8988T (cell line): Measurements from ENCODE around the gene EIF4EBP2.
A peak's percentile ranks its signal among the peaks of the same experiment; 100 is the strongest.

Experiments used
- DNase-seq: peaks from one replicate; pipeline ENCODE4 v3.0.0; 2011

EIF4EBP2 gene

DNA sequence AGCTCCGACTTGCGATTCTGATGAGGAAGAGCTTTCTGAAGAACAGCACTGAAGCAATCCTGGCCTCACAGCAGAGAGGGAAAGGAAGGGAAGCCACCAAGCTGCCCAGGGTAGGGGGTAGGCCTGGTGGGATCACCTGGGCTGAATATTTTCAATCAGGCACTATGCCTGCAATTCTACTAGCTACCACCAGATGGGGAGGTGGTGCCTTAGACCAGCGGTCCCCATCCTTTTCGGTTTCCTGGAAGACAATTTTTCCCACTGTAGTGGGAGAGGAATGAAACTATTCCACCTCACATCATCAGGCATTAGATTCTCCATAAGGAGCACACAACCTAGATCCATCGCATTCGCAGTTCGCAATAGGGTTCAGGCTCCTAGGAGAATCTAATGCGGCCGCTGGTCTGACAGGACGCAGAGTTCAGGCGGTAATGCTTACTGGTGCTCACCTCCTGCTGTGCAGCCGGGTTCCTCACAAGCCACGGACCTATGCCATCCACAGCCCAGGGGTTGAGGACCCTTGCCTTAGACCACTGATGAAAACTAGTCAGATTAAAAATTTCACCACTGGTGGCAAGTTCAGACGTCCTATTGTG, 24.3 kb upstream of the EIF4EBP2 start:
- no peak for DNase-seq

DNA sequence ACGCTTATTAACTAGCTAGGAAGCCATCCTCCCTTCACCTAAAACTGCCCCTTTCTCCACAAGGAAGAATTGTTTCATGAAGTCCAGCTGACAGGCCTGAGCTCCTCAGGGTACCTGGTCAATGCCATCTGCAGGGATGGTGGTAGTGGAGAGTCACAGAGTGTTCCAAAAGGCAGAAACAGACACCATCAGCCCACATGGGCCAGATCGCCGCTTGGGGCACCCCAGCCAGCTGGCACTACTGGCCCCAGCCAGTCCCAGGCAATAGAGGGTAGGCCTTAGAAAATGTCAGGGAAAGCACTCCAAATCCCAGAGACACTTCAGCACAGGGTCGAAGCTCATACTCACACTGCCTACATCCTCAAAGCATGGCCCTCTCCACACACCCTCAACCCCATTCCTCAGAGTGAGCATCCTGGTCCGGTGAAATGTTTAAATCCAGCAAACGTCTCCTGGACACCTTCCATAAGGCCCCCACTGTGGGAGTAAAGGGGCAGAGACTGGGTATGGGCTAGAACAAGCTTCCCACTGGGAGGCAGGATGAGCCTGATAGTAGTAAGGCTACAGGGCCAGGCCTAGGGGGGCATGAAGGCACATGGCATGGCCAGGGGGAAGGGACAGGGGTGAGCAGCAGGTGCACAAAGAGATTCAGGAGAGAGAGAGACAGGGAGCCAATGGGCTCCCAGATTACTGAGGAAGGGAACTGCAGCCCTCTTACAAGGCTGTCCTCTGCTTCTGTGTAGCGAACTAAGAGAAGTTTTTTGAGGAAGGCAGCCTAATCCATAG, 23.4 kb upstream of the EIF4EBP2 start:
- no peak for DNase-seq

DNA sequence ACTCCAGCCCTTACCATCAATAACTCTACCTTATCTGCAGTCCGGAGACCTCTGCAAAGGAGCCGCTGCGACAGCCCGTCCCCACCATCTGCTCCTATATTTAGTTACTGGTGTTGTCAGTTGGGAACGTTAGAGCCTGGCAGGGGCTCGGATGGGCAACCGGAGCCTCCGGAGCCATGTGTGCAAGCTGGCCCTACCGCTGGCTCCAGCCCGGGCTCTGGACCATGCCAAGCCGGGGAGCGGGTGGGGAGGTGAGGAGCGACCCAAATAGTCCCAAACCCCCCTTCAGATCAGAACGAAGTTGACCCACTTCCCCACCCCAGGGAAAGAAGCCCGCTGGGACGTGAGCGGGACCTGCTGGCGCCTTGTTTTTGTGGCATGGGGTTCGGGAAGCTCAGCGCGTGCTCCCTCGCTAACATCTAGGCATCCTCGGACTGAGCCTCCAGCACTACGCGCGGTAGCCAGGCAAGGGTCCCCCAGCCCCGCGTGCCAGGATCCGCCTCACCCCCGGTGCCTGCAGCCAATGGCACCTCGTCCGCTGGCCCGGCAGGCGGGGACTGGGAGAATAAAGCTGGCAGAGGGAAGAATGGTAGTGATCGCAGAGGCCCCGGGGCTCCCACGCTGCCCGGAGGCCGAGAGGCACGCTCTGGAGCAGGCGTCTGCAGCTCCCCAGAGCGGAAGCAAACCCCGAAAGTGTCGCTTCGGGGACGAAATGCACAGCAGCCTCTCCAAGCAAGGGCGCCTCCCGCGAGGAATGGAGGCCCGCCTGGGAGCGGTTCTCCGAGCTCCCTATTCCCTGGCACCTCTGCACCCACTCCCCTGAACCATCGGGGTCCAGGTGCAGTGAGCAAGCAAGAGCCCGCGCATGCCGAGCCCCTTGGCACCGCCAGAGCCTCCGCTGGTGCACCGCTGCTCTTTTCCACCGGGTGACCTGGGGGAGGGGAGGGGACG, 22.2 kb upstream of the EIF4EBP2 start:
- DNase-seq: peak; percentile 67

DNA sequence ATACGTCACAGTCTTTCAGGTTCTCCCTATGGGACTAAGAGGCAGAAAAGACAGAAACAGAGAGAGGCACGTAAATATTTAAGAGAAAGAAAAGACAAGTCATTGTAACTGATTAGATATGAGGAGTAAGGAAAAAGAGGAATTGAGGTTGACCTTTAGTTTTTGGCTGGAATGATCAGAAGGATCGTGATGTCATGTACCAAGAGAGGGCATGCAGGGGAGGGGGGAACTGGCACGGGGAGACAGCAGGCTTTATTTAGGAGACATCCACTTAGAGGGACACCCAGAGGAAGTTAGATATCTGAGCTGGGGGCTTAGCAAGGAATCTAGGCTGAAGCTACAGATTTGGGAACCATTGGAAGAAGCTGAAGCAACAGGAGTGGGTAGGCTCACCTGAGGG, 12.3 kb upstream of the EIF4EBP2 start:
- DNase-seq: no peak

DNA sequence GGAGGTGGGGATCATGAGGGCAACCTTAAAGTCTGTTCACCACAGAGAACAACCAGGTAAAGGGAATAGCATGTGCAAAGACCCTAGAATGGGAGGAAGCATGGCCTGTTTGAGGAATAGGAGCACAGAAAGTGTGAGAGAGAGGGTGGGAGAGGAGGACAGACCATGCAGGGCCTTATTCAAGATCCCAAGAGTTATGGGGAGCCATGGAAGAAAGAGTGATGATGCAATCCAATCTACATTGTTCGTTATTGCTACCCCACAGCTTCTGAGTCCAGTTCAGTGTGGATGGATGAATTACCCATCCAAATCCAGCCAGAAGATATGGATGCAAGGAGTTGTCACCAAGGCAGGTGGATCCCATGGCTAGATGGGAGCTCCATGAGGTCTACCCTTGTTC, 7.8 kb upstream of the EIF4EBP2 start:
- no peak for DNase-seq

DNA sequence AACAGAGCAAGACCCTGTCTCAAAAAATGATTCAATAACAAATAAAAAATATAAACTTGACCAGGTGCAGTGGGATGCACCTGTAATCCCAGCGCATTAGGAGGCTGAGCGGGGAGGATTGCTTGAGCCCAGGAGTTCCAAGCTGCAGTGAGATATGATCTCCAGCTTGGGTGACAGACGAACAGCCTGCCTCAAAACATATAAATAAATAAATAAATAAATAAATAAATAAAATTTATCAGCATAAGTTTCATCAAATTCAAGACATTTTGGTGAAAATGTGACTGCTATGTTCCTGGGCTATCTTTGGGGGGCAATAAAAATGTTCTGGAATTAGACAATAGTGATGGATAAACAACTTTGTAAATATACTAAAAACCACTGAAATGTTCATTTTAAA, 4.8 kb upstream of the EIF4EBP2 start:
- no peak for DNase-seq

DNA sequence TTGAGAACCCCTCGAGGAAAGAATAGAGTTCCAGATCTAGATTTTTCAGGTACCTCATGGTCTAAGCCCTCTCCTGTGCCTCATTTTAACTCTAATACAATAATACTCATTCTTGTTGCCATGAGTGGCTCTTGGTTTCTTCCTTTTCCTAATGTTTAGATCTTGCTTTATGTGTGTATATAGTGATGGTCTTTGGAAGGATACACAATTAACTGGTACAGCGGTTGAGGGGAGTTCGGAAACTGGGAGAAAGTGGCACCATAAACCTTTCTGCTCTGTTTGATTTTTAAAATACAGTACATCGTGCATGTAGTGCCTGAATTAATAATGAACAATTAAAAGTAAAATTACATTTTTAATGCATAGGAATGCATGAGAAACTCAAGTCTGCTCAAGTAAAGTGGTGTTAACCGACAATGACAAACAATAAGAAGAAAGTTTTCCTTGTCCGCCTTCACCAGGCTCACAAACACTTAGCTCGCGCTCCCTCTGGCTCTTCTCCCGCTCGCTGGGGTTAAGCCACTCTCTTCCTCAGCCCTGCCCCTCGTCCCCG, 386 bp upstream of the EIF4EBP2 start:
- no peak for DNase-seq

DNA sequence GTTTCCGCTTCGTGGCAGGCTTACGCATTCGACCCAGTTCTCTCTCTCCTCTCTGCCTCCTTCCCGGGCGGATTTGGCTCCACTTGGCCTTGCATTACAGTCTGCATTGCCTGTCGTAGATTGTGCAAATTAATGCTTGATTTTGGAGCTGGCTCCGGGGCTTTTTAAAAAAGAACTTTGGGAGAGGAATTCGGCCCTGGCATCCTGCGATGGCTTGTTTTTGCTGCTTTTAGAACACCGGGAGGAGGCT, 767 bp downstream of the EIF4EBP2 start:
- no peak for DNase-seq

DNA sequence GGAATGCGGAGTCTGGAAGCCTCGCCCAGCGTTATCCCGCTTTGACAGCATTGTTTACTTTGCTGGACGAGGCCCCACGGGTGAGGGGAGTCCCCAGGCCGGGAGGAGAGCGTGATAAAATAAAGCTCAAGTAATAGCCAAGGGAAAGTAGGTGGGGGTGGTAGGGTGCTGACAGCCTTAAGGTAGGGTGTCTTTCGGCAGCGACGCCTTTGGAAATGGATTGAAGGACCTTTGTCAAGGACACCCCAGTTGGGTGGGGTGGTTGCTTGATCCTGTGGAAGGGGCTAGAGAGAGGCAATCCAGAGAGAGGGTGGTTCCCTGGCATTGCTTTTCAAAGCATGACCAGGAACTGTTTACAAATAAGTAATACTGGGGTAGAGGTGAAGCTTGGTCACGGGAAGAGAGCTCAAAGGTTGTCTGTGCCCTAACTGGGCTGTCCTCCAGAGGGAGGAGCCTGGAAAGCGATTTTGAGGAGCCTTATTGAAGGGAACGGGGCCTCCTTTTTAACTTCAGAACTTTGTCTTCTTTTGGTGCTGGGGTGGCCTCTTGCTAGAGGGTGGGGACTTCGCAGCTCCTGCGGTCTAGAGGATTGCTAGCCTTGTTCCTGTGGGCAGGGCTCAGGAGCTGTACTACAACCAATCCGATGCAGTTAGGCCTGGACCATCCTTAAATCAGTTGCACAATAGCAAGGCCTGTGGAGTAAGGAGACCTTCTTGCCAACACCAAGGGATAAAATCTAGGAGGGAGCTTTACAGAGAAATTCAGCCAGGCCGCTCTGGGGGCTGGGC, 1.3 kb downstream of the EIF4EBP2 start:
- no peak for DNase-seq

DNA sequence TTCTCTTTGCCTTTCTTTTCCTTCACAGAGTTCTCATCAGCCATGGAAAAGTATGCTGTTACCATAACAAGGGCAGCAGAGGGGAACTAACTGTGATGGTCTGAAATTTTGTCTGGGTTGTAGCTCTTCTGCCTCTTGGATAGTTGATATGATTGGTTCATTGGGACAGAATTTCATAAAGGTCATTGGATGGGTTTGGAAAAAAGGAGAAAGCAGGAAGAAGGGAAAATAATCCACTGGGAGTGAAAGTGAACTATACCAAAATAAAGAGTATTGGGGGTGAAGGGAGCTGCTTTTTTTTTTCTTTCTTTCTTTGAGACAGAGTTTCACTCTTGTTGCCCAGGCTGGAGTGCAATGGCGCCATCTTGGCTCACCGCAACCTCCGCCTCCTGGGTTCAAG, 5.8 kb downstream of the EIF4EBP2 start:
- no peak for DNase-seq

DNA sequence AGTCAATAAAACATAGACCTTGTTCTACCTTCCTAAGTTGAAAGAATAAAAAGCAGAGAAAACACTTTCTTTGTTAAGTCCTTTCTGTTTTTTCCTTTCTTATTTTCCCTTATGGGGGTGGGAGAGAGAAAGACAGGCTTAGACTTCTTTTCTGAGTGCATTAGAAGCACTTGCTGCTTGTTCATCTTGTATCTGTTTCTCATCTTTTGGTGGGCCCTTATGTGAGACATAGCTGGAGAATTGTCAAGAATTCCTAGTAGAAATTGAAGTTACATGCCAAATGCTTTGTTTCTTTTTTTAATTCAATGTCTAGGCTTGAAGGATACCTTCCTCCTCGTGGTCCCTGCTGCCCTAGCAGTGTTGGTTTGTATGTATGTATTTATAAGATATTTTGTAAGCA, 6.7 kb downstream of the EIF4EBP2 start:
- DNase-seq: no peak

DNA sequence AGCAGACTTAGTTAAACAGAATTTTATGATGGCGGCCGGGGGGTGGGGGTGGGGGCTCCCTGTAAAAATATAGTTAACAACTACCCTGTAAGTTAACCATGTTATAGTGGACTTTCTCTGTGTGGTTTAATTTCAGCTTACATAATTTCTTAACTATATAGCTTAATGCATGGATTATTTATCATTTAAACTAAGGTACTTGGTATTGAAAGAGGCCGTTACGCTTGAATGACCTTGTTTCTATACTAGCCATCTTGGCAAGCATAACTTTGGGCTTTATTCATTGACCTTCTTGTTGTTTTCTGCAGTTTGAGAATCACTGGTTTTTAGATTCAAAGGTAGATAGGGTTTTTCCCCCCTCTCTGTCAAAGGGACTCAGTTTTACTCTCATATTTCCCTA, 8.4 kb downstream of the EIF4EBP2 start:
- DNase-seq: no peak

DNA sequence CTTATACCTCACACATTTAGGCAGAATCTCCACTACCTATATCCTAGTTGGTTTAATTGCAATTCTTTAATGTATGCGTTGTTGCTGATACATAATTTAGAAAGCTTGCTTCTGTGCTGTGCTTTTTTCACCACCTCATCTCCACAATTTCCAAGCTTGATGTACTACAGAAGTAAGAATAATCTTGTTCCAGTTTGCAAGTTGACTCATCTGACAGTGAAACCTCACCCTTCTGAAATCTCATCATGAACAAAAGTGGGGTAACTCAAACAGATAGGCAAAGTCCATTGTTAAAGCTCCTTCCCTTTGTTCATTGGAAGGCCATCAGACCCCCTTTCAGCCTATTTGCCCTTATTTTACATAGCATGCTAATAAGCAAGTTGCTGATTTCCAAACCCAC, 13.6 kb downstream of the EIF4EBP2 start:
- no peak for DNase-seq

DNA sequence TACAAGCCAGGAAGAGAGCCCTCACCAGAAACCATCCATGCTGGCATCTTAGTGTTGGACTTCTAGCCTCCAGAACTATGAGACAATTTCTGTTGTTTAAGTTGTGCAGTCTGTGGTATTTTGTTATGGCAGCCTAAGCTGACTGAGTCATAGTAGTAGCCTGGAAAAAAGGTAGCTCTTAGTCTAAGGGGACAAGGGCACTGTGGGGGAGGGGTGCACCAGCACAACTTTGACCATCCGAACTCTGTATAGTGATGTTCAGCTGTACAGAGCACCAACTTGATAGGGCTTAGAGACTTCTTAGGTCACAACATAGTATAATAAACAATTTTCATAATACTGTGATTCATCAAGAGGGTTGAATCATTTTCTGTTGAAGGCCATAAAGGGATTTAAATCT, 14.3 kb downstream of the EIF4EBP2 start:
- no peak for DNase-seq

DNA sequence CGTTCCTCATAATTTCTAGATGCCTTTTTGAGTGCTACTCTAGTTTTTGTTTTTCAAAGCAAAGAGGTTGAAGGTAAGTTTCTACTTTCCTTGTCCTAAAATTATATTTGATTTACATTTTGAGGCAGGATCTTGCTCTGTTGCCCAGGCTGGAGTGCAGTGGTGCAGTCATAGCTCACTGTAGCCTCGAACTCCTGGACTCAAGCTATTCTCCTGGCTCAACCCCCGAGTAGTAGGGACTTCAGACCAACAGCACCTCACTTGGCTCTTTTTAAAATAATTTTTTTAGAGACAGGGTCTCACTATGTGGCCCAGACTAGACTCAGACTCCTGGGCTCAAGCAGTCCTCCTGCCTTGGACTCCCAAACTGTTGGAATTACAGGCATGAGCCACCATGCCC, 14.8 kb downstream of the EIF4EBP2 start:
- no peak for DNase-seq

DNA sequence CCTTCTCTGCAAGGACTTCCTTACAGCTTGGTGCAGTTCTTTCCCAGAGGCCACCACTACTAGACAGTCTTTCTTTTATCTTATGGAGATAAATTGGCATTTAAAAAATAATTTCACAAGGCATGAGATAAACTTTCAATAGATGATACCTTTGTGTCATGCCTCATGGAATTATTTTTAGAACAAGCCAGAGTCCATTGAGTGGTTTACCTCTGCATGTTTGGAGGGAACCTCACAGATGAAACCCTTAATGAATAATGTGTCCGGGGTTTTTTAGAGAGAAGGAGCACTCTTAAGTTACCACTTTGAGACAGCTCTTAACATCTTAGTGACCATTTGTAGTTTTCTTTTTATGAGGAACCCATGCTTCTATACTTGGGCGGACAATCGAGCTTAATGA, 20.4 kb downstream of the EIF4EBP2 start:
- no peak for DNase-seq

DNA sequence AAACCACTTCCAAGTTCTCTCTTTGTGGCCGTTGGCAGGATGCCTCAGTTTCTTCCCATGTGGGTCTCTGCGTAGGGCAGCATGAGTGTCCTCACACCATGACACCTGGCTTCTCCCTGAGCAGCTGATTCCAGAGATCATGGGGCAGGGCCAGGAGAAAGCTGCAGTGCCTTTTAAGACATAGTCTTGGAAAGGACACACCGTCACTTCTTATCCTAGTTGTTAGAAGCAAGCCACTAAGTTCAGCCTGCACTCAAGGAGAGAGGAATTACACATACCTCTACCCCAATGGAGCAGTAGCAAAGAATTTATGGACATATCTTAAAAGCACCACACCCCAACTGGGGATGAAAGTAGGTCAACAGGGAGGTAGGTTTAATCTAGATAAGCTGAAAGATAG, 21.2 kb downstream of the EIF4EBP2 start:
- no peak for DNase-seq

DNA sequence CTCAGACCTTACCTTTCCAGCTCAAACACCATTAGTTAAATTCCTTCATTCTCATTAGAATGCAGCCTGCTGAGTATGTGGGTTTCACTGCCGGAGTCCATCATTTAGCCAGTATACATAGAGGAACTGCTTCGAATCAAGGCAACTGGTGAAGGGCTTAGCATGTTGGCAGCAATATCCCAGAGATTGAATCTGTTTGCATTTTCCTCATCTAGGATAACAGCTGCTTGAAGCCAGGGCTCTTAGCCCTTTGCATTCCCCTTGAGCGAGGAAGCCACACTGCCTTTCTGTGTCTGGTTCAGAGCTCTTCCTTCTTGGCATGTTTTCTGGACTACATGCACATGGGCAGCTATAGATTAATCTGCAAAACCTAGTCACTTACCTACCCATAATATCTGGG, 22.9 kb downstream of the EIF4EBP2 start:
- DNase-seq: no peak

DNA sequence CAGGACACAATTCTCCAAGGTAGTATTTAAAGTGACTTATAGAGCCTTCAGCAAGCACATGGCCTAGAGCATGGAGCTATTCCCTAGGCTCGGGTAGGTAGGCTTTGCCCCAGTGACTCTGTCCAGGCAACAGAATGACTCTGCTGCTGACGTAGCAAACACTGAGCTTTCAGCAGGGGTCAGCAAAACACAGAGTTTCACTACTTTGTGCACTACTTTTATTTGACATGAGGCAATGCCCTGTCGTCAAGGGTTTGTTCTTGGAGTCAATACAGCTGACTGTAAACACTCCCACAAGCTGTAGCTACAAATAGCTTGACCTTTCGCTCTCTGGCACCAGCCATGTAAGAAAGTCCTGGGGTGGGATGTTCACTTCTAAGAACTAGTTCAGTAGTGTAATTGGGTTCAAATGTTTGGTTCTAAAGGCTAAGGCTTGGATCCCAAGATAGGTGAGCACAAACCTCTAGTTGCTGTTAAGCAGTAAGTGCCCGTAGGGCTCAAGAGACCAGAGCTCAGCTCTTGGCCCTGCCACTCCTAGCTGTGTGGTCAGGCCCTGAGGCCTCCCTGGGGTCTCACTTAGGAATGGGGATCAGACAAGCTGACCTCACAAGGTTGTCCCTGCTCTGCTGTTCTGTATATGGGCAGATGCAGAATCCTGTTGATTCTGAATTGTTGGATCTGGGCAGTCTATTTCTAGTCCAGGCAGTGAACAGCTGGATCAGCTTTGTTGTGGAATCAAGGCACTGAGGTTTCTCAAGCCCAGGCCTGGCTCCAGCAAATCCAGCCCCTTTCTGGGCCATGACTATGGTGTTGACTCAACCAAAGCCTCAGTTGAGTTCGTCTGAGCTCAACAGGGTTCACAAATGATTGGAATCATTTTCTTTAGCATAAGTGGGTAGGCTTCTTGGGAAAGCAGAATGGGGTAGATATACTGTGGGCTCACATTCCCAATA, 26.8 kb downstream of the EIF4EBP2 start:
- DNase-seq: no peak

DNA sequence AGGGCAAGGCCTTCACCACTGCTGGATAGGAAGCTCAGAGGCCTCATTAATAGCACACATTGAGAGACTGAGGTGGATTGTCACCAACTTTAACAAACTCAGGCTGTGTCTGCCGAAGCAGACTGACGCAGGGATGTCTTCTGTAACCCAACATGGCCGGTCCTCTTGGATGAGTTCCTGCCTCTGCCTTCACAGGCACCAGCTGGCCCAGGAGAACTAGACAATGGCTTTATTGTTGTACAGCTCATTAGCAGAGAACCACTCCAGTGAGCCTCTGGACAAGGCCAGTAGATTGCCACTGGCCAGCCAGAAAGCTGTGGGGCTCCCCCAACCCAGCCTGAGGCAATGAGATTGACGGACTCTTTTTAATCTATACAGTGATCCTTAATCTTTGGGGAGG, 28.2 kb downstream of the EIF4EBP2 start:
- no peak for DNase-seq

DNA sequence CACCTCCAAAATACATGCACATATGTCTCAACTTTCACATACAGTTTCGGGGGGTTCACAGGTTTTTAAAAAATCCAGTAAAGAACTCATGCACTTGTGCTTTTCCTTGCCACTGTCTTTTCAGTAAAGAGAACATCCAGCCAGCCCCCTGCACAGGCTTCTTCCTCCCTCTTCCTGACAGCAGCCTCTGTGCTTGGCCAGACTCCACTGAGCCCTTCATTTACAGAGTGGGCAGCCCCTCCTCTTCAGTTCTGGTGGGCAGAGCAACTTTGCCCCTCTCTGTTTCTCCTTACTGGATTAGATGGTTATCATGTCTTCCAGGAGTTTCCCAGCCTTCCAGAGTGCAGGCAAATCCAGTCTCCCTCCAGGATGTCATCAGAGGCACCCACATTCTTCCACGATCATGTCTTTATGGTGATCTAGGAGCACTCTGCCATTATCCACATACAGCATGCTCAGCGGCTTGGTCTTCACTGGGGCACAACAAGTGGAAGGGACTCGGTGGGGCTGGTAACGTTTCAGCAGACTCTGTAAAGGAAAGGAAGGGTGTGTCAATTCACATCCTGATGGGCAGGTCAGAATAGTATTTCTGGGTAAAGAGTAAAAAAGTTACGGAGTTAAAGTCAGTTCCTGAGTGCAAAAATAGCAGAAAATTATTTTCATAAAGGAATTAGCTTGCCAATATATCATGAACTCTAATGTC, 28.8 kb downstream of the EIF4EBP2 start:
- DNase-seq: no peak
